Measurements from ENCODE around the gene IQGAP2. TPM values are rescaled to one million over a fixed set of nuclear protein-coding genes. Genes with fewer than 3 reads are reported as not detected.

Gene IQGAP2
- total RNA-seq, 4 donors from 2014 or later, result 22.6 to 63.9 (median 28.3) TPM

DNA sequence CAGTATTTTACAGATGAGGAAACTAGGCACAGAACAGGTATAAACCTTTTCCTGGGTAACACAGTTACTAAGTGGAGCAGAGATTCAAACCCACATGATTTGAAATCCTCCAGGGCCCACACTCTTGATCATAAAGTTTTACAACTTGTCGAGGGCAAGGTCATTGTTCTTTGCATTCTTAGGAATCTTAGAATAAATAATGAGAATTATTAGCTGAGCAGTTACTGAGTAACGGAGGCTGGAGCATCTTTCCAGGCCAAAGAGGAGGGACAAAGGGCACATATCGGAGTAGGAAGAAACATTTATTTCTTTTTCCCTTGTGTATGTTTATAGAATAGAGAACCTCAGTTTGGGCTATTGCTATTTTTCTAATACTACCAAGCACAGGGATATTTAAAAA, 285.8 kb downstream of the IQGAP2 start:
- DNase-seq (ENCODE audit: low spot score) (no peak), ATAC-seq (ENCODE audit: low FRiP score) (no peak)
- TF ChIP-seq, protein P1, sequence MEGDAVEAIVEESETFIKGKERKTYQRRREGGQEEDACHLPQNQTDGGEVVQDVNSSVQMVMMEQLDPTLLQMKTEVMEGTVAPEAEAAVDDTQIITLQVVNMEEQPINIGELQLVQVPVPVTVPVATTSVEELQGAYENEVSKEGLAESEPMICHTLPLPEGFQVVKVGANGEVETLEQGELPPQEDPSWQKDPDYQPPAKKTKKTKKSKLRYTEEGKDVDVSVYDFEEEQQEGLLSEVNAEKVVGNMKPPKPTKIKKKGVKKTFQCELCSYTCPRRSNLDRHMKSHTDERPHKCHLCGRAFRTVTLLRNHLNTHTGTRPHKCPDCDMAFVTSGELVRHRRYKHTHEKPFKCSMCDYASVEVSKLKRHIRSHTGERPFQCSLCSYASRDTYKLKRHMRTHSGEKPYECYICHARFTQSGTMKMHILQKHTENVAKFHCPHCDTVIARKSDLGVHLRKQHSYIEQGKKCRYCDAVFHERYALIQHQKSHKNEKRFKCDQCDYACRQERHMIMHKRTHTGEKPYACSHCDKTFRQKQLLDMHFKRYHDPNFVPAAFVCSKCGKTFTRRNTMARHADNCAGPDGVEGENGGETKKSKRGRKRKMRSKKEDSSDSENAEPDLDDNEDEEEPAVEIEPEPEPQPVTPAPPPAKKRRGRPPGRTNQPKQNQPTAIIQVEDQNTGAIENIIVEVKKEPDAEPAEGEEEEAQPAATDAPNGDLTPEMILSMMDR (IDR thresholded peaks at IDR 0.05), result no peak

DNA sequence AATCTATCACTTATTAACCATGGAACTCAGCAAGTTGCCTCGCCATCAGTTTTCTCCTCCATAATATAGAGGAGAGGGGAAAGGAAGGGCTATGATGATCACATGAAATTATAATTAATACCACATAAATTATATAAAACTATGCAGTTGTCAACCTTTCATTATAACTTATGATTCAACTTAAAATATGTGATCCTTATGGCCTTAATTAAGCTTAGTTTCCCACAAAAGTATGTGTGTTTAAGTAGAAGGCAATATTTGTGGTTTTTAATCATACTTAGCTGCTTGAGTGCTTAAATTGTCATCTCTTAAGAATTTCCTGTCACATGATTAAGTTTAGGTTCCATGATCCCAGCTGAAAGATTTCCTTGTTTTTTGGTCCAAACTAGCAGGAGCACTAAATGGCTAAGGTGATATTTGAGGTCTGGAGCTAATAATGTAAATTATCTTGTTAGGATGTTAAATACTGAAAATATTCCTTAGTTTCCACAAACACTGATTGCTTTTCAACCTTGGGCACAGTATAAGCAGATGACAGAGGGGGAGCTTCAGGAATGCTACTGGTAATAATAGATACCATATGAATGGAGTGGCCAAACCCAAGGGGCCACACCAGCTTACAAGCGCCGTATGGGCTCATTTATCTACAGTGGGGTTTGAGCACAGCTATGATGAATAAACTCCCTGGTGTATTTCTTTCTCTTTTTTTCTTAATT, 286.4 kb downstream of the IQGAP2 start:
- ATAC-seq (ENCODE audit: low FRiP score) (no peak), DNase-seq (ENCODE audit: low spot score) (no peak)

DNA sequence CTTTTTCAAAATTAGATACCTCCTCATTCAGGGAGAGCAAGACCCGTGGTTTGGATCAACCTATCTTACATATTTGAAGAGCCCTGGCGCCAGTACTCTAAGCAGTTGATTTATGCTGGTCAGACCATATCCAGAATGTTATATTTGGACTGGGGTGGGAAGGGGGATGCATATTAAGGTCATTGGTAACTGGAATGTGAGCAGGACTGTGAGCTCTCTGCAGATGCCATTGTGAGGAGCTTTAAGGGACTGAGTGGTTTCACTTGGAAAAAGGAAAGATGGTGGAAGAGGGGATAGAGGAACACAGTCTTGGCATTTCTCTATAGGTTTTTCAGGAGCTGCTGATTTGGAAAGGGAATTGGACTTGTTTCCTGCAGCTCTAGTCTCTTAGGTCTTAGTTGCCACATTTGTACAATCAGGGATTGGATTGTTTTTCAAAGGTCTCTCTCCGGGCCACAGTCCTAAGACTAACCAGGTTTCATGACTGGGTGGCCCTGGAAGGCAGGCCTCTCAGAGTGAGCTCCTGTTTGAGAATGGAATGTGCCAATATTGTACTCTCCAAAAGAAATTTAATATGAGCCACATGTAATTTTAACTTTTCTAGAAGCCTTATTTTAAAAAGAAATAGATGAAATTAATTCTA, 287.1 kb downstream of the IQGAP2 start:
- TF ChIP-seq, protein P1 (IDR thresholded peaks at IDR 0.05), result no peak
- ATAC-seq (ENCODE audit: low FRiP score) (no peak), DNase-seq (ENCODE audit: low spot score) (no peak)

More for the DNA sequence above, 286.4 kb downstream of the IQGAP2 start:
- TF ChIP-seq, protein P1 (IDR thresholded peaks at IDR 0.05), result no peak

DNA sequence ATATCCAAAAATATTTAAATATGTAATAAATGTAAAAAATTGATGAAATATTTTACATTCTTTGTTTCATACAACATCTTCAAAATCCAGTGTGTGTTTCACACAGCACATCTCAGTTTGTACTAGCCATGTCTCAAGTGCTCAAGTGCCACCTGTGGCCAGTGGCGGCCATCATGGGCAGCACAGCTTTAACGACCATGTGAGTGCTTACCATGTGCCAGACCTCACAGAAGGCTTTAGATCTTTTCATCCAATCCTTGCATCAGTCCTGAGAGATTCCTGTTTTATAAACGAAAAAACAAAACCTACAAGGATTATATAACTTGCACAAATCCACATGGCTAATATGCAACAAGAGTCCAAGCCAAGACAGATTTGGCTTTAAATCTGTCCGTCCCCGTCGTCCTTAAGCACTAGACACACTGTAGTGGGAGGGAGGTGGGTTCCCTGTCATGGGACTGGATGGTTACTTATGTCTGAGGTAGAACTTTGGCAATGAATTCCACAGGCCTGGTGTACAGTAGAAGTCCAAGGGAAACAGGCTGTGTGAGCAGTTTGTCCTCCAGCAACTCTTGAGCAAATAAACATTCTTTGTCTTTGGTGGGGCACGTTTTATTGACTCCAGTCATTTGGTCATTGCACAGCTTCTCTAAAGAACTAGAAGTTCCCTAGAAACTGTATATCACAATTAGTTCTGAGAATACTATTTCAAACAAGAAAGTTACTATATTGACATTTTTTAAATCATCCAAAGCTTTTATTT, 287.8 kb downstream of the IQGAP2 start:
- TF ChIP-seq, protein P1 (IDR thresholded peaks at IDR 0.05), result no peak
- DNase-seq (ENCODE audit: low spot score), result no peak
- ATAC-seq (ENCODE audit: low FRiP score), result no peak

DNA sequence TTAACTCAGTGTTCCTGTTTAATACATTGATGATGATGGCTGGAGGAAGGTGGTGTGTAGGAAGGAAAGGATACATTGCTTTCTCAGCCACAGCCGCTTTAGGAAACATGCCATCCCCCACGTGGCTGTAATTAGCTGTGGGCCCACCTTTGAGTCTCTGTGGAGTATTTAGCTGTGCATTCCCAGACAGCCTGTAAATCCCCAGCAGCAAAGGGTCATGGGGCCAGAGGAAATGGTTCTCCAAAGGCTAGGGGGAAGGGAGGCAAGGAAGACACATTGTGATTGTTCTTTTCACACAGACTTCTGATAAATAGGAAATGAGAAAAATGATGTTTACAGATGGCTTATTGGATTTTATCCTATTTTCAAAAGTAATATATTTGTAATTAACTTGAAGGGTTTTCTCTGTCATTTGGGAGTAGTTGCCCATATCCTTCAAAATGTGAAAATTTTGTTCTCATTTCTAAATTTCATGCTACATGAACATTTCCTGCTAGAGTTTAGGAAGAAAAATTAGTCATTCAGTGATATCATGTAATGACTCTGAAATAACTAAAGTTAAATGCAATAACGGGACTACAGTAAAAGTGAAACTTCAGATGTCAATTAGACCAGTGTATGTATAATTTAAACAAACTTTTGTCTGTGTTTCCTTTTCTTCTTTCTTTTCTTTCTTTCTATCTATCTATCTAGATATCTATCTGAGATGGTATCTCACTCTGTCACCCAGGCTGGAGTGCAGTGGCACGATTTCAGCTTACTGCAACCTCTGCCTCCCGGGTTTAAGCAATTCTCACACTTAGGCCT, 288.6 kb downstream of the IQGAP2 start:
- TF ChIP-seq, protein P1 (IDR thresholded peaks at IDR 0.05), result no peak
- ATAC-seq (ENCODE audit: low FRiP score) (no peak), DNase-seq (ENCODE audit: low spot score) (no peak)

DNA sequence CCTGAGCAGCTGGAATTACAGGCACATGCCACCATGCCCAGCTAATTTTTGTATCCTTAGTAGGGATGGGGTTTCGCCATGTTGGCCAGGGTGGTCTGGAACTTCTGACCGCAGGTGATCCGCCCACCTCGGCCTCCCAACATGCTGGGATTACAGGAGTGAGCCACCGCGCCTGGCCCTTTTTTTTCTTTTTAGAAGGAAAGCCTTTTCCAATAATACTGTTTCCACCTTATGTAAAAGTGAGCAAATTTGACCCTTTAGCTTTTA, 289.1 kb downstream of the IQGAP2 start:
- ATAC-seq (ENCODE audit: low FRiP score) (no peak), DNase-seq (ENCODE audit: low spot score) (no peak)

More for the DNA sequence above, 289.1 kb downstream of the IQGAP2 start:
- TF ChIP-seq, protein P1 (IDR thresholded peaks at IDR 0.05), result no peak

Measured in omental fat pad (tissue), 4 donors.